ENCODE measurements around the gene SDK1.

SDK1 gene

GRCh38 chr7:3280946-3281656, 20.0 kb upstream of the SDK1 start:
- H3K27ac ChIP-seq, result no peak overlapping the region
- H3K4me3 ChIP-seq, result no peak overlapping the region

- H3K27ac ChIP-seq, result no peak overlapping the region
- no peak overlapping the region for H3K4me3 ChIP-seq
These were observed 18.6 kb upstream of the SDK1 start for GRCh38 chr7:3282457-3282856.

GRCh38 chr7:3283130-3283704, 17.8 kb upstream of the SDK1 start:
- H3K27ac ChIP-seq, result no peak overlapping the region
- H3K4me3 ChIP-seq, result no peak overlapping the region

- Histone ChIP-seq H3K27ac (no peak overlapping the region), H3K4me3 (no peak overlapping the region)
These were observed 15.4 kb upstream of the SDK1 start for GRCh38 chr7:3285652-3286051.

- no peak overlapping the region for H3K4me3 ChIP-seq
- H3K27ac ChIP-seq, result no peak overlapping the region
These were observed 11.1 kb upstream of the SDK1 start for GRCh38 chr7:3289996-3290395.

GRCh38 chr7:3292694-3293093, 8.4 kb upstream of the SDK1 start:
- H3K4me3 ChIP-seq, result no peak overlapping the region
- H3K27ac ChIP-seq, result no peak overlapping the region

GRCh38 chr7:3294432-3295100, 6.5 kb upstream of the SDK1 start:
- Histone ChIP-seq H3K4me3 (no peak overlapping the region), H3K27ac (no peak overlapping the region)

GRCh38 chr7:3297105-3297819, 3.8 kb upstream of the SDK1 start:
- H3K27ac ChIP-seq, result no peak overlapping the region
- H3K4me3 ChIP-seq, result no peak overlapping the region

GRCh38 chr7:3300221-3300650, 816 bp upstream of the SDK1 start:
- Histone ChIP-seq H3K4me3 (peak overlapping the region; percentile 21 to 54 (median 36)), H3K27ac (peak overlapping the region in 4 of 21 experiments; percentile 18 to 79 (median 66))

GRCh38 chr7:3301449-3301731, 338 bp downstream of the SDK1 start:
- peak overlapping the region; percentile 26 to 54 (median 36) for H3K4me3 ChIP-seq
- H3K27ac ChIP-seq, result peak overlapping the region in 3 of 21 experiments; percentile 64 to 81 (median 76)

- H3K4me3 ChIP-seq, result peak overlapping the region; percentile 22 to 52 (median 31)
- peak overlapping the region in 5 of 21 experiments; percentile 32 to 59 (median 52) for H3K27ac ChIP-seq
These were observed 973 bp downstream of the SDK1 start for GRCh38 chr7:3301831-3302618.

GRCh38 chr7:3302681-3303320, 1.7 kb downstream of the SDK1 start:
- peak overlapping the region in 5 of 7 experiments; percentile 23 to 52 (median 31) for H3K4me3 ChIP-seq
- H3K27ac ChIP-seq, result peak overlapping the region in 1 of 21 experiments; percentile 59

- Histone ChIP-seq H3K27ac (no peak overlapping the region), H3K4me3 (no peak overlapping the region)
These were observed 3.1 kb downstream of the SDK1 start for GRCh38 chr7:3304131-3304530.

- Histone ChIP-seq H3K27ac (no peak overlapping the region), H3K4me3 (no peak overlapping the region)
These were observed 6.4 kb downstream of the SDK1 start for GRCh38 chr7:3307435-3307834.

GRCh38 chr7:3309140-3309539, 8.1 kb downstream of the SDK1 start:
- Histone ChIP-seq H3K27ac (no peak overlapping the region), H3K4me3 (no peak overlapping the region)

- no peak overlapping the region for H3K27ac ChIP-seq
- no peak overlapping the region for H3K4me3 ChIP-seq
These were observed 8.9 kb downstream of the SDK1 start for GRCh38 chr7:3309956-3310355.

GRCh38 chr7:3310884-3311283, 9.8 kb downstream of the SDK1 start:
- no peak overlapping the region for H3K4me3 ChIP-seq
- no peak overlapping the region for H3K27ac ChIP-seq

- no peak overlapping the region for H3K27ac ChIP-seq
- H3K4me3 ChIP-seq, result no peak overlapping the region
These were observed 11.5 kb downstream of the SDK1 start for GRCh38 chr7:3312583-3312982.

- no peak overlapping the region for H3K4me3 ChIP-seq
- no peak overlapping the region for H3K27ac ChIP-seq
These were observed 17.8 kb downstream of the SDK1 start for GRCh38 chr7:3318874-3319273.
